MM.1S (cell line): ENCODE data around the gene NGRN.
"Not testable (repeated sequence)": the region's sequence is repeated elsewhere in the genome, so short reads cannot be mapped to it uniquely, and the experiment has no call there.

ENCODE experiments used
- EZH2phosphoT487 ChIP-seq: fragments of 300-600 bp; sonication (generic); IDR thresholded peaks from 2 replicates; pipeline ENCODE4 v1.6.1; 2018; ENCODE audit warnings: antibody characterized with exemption, low read length
- TF ChIP-seq, protein P1 (sequence below): fragments of 300-600 bp; sonication (generic); IDR thresholded peaks from 2 replicates; pipeline ENCODE4 v1.5.1; 2016; ENCODE audit warnings: antibody characterized with exemption, low read length, mixed read lengths

DNA sequence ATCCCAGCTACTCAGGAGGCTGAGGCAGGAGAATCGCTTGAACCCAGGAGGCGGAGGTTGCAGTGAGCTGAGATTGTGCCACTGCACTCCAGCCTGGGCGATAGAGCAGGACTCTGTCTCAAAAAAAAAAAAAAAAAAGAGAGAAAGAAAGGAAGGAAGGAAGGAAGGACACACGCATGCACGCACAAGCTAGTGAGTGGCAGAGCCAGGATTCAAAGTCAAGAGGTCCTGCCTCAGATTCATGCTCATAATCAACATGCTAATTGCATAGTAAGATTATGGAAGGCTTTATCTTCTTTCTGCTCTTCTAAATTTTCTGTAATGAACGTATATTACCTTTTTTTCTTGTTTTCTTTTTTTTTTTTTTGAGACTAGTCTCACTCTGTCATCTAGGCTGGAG lies 4.7 kb upstream of the NGRN start:
- TF ChIP-seq, protein P1, sequence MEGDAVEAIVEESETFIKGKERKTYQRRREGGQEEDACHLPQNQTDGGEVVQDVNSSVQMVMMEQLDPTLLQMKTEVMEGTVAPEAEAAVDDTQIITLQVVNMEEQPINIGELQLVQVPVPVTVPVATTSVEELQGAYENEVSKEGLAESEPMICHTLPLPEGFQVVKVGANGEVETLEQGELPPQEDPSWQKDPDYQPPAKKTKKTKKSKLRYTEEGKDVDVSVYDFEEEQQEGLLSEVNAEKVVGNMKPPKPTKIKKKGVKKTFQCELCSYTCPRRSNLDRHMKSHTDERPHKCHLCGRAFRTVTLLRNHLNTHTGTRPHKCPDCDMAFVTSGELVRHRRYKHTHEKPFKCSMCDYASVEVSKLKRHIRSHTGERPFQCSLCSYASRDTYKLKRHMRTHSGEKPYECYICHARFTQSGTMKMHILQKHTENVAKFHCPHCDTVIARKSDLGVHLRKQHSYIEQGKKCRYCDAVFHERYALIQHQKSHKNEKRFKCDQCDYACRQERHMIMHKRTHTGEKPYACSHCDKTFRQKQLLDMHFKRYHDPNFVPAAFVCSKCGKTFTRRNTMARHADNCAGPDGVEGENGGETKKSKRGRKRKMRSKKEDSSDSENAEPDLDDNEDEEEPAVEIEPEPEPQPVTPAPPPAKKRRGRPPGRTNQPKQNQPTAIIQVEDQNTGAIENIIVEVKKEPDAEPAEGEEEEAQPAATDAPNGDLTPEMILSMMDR = not testable (repeated sequence)
- not testable (repeated sequence) for TF ChIP-seq EZH2phosphoT487
